8988T (cell line): ENCODE data around the gene USP10.

ENCODE experiments used
- DNase-seq: peaks from one replicate; pipeline ENCODE4 v3.0.0; 2011

USP10 gene

DNA sequence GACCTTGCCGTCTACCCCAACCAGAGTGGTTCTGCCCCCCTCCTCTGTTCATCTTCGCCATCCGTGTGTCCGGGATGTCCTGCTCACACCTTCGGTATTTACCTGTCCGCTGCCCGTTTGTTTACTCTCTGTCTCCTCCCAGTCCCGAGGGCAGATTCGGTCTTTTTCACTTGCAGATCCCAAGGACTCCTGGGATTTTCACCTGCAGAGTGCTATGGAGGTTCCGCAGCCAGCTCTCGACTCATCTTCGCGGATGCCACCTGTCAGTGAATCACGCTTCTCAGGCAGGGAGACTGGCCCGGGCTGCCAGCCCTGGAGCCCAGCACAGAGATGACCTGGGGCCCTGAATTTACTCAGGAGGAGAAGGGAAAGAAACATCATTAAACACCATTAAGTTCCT lies 128.1 kb downstream of the USP10 start:
- DNase-seq = no peak

DNA sequence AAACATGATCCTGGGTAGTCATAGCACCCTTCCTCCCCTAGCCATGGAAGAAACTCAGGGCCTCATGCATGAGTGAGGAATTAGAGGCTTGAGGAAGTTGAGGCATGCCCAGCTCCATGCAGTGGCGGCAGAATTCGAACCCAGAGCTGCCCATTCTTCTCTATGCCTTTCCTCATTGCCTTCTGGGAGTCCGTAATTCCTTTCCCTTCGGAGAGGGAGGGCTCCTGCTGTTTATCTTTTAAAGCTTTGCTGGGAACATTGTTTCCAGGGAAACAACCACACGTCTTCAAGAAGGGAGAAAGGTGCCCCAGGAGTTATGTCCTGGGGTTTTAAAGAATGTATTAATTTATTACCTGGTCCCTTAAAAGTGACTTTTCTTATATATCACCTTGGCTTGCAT lies 128.5 kb downstream of the USP10 start:
- no peak for DNase-seq
